Cardiac muscle cell (in vitro differentiated cells and primary cell): Measurements from ENCODE around the gene ZBTB46. TPM values are rescaled to one million over a fixed set of nuclear protein-coding genes. Genes with fewer than 3 reads are reported as not detected.
A peak's percentile ranks its signal among the peaks of the same experiment; 100 is the strongest.

ENCODE experiments used
- DNase-seq, 2 donors: peaks; one replicate each; pipeline versions ENCODE4 v3.0.0 to v3.0.0-alpha.2; 2010 to 2017; ENCODE audit warnings: low read depth in 1 of 2, low spot score in 1 of 2
- H3K27ac ChIP-seq: fragments of 200-600 bp; sonication (generic); 2 replicates; pipeline ENCODE4 v1.5.1; 2016
- H3K27me3 ChIP-seq: fragments of 200-600 bp; sonication (generic); 2 replicates; pipeline ENCODE4 v1.6.0; 2016; ENCODE audit warnings: control low read depth
- H3K36me3 ChIP-seq: fragments of 200-600 bp; sonication (generic); 2 replicates; pipeline ENCODE4 v1.5.1; 2016; ENCODE audit warnings: control low read depth
- H3K4me1 ChIP-seq: fragments of 200-600 bp; sonication (generic); 2 replicates; pipeline ENCODE4 v1.8.1; 2017; ENCODE audit warnings: low read depth, mild to moderate bottlenecking, mixed run types
- H3K4me3 ChIP-seq: fragments of 200-600 bp; sonication (generic); 2 replicates; pipeline ENCODE4 v1.5.1; 2016; ENCODE audit warnings: mild to moderate bottlenecking
- H3K9me3 ChIP-seq: fragments of 200-600 bp; sonication (generic); 2 replicates; pipeline ENCODE4 v1.5.1; 2017; ENCODE audit warnings: low read depth, mild to moderate bottlenecking, control low read depth
- polyA plus RNA-seq: library from polyadenylated mRNA; unstranded; fragments of >200 nt; fragmentation: Nextera tagmentation; extraction: Ambion mirVana; gene quantifications from 2 replicates; pipeline ENCODE4 v1.2.1, GENCODE V29; 2016
- total RNA-seq: library from RNA; depleted of rRNA; stranded (reverse); fragments of >200 nt; gene quantifications from 2 replicates; pipeline ENCODE4 v1.2.3, GENCODE V29; 2016
- TF ChIP-seq, protein P1 (sequence below): IDR thresholded peaks from 2 replicates; pipeline ENCODE4 v1.5.1; 2012; ENCODE audit warnings: low read depth, mild to moderate bottlenecking, low read length

The ZBTB46 gene
- total and polyA plus RNA-seq, 2 experiments from 2014 or later = 24.1 to 53.4 TPM

DNA sequence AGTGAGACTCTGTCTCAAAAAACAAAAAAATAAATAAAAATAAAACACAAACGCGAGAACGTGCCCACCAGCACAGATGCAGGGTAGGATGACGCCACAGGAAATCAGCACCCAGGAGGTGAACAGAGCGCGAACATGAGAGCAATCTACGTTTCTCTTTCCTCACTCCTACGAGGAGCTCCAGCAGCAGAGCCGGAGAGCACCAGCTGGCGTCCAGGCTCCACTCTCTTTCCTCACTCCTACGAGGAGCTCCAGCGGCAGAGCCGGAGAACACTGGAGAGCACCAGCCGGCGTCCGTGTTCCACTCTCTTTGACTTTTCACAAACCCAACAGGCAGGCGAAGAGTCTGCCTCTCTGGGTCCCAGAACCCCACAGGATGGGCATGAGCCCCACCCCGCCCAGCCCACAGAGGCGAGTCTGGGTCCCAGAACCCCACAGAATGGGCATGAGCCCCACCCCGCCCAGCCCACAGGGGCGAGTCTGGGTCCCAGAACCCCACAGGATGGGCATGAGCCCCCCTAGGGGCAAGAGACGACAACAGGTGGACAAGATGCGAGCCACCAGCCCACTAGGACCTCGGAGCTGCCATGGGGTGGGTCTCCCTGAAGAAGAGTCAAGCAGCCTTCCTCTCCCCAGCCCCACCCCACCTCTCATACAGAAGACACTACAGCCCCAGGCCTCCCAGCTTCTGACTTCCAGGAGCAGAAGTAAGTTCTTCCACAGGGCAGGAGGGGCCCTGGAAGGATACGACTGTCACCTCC, 20.2 kb downstream of the ZBTB46 start:
- no peaks in the 10 kb centered on the region for H3K36me3 ChIP-seq
- no peaks in the 10 kb centered on the region for H3K27me3 ChIP-seq
- DNase-seq = no peak
- H3K27ac ChIP-seq = peak overlapping the region; percentile 2
- no peaks in the 10 kb centered on the region for H3K9me3 ChIP-seq
- peaks cover 6% of the 10 kb centered on the region for H3K4me1 ChIP-seq
- H3K4me3 ChIP-seq = no peak overlapping the region
- TF ChIP-seq, protein P1, sequence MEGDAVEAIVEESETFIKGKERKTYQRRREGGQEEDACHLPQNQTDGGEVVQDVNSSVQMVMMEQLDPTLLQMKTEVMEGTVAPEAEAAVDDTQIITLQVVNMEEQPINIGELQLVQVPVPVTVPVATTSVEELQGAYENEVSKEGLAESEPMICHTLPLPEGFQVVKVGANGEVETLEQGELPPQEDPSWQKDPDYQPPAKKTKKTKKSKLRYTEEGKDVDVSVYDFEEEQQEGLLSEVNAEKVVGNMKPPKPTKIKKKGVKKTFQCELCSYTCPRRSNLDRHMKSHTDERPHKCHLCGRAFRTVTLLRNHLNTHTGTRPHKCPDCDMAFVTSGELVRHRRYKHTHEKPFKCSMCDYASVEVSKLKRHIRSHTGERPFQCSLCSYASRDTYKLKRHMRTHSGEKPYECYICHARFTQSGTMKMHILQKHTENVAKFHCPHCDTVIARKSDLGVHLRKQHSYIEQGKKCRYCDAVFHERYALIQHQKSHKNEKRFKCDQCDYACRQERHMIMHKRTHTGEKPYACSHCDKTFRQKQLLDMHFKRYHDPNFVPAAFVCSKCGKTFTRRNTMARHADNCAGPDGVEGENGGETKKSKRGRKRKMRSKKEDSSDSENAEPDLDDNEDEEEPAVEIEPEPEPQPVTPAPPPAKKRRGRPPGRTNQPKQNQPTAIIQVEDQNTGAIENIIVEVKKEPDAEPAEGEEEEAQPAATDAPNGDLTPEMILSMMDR = no peak

DNA sequence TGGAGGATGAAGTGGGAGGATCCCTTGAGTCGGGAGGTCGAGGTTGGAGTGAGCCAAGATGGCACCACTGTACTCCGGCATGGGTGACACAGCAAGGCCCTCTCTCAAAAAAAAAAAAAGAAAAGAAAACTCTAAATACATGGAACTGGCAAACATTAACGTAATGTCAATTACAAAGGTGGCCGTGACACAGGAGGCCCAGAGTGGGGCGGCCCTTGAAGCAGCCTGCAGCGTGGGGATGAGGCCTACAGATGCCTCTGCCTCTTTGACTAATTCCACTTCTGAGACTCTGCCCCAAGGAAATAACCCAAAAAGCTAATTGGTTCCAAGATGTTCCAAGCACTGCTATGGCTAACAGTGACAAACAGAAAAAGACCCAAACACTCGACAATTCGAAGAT, 21.2 kb downstream of the ZBTB46 start:
- Histone ChIP-seq H3K9me3 (no peaks in the 10 kb centered on the region), H3K4me1 (peaks cover 6% of the 10 kb centered on the region), H3K27ac (peak overlapping the region; percentile 2), H3K27me3 (no peaks in the 10 kb centered on the region), H3K4me3 (no peak overlapping the region), H3K36me3 (no peaks in the 10 kb centered on the region)
- DNase-seq = no peak
- TF ChIP-seq, protein P1 = no peak

DNA sequence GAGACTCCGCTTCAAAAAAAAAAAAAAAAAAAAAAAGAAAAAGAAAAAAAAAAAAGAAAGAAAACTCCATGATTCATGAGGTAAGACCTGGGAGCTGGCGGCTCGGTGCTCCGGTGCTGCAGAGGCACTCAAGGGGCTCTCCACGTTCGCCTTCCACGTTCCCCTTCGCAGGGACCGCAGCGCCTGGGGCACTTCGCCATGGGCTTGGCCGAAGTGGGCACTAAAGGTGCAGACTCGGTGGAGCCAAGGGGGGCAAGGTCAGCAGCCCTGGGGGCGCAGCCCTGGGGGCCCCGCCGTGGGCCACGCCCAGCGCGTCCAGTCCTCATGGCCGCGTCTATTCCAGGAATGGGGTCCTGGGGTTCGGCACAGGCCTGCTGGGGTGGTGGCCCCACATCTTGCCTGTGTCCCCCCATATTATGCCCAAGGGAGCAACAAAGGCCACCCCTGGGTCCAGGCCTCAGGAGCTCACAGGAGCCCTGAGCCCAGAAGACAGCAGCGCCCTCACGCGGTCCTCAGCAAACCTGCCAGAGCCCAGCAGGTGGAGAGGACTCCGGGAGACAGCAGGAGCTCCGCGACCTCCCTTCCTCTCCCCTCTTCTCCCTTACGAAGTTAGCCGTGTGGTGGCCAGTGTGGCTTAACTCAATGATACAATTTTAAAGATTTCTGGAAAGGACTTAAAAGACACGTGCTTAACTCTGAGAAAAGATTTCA, 21.9 kb downstream of the ZBTB46 start:
- DNase-seq = no peak
- Histone ChIP-seq H3K27me3 (no peaks in the 10 kb centered on the region), H3K4me3 (no peak overlapping the region), H3K27ac (no peak overlapping the region), H3K36me3 (no peaks in the 10 kb centered on the region), H3K9me3 (no peaks in the 10 kb centered on the region), H3K4me1 (peaks cover 6% of the 10 kb centered on the region)
- TF ChIP-seq, protein P1 = no peak

DNA sequence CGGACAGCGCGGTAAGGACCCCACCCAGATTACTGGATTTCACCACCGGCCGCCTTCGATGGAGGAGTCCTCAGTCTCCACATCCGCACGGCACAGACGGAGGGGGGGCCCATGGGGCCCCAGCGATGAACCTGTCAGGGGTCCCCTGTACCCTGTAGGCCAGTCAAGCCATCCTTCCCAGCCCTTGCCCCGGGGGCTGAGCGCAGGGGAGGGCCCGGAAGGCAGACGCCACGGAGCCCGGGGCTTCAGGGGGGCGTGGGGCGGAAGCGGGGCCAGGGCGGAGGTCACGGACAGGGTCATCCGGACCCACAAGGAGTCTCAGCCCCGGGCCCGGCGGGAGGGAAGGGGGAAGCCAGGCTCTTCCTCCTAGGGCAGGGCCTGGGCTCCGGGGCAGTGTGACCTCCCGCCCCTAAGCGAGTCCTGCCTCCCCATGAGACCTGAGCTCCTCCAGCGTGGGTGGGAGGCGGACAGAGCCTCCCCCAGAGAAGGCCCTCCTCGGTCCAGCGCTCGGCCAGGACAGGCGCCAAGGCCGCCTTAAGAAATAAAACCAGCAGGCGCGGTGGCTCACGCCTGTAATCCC, 22.8 kb downstream of the ZBTB46 start:
- Histone ChIP-seq H3K4me3 (no peak overlapping the region), H3K9me3 (no peaks in the 10 kb centered on the region), H3K36me3 (no peaks in the 10 kb centered on the region), H3K27ac (no peak overlapping the region), H3K4me1 (peaks cover 6% of the 10 kb centered on the region), H3K27me3 (no peaks in the 10 kb centered on the region)
- no peak for DNase-seq
- TF ChIP-seq, protein P1 = no peak

DNA sequence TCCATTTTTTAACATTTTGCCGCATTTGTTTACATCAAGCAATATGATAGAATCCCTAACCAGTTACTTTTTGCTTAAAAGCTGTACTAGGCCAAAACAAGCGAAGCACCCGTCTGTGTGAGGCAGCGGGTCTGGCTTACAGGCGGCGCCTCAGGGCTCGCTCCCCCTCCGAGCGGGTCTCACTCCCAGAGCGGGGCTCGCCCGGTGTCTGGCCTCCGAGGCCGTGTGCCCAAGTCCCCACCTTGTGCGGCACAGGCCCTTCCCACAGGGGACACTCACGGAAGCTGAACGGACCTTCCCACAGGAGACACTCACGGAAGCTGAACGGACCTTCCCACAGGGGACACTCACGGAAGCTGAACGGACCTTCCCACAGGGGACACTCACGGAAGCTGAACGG, 23.4 kb downstream of the ZBTB46 start:
- H3K36me3 ChIP-seq = no peaks in the 10 kb centered on the region
- H3K9me3 ChIP-seq = no peaks in the 10 kb centered on the region
- H3K27me3 ChIP-seq = no peaks in the 10 kb centered on the region
- TF ChIP-seq, protein P1 = no peak
- no peak for DNase-seq
- H3K4me3 ChIP-seq = no peak overlapping the region
- no peak overlapping the region for H3K27ac ChIP-seq
- peaks cover 6% of the 10 kb centered on the region for H3K4me1 ChIP-seq
